SJSA1 (cell line): Measurements from ENCODE around the gene MAFB. TPM values are rescaled to one million over a fixed set of nuclear protein-coding genes. Genes with fewer than 3 reads are reported as not detected.
"Not testable (repeated sequence)": the region's sequence is repeated elsewhere in the genome, so short reads cannot be mapped to it uniquely, and the experiment has no call there.

Source experiments
- DNase-seq, 2 experiments: peaks; one replicate each; pipeline ENCODE4 v3.0.0-alpha.2; 2015 to 2020; ENCODE audit warnings: low spot score in 2 of 2, low read depth in 1 of 2
- H3K27ac ChIP-seq: fragments of 250-450 bp; sonication (Bioruptor Pico); 2 replicates; pipeline ENCODE4 v1.5.1; 2020; ENCODE audit warnings: mild to moderate bottlenecking, moderate library complexity
- H3K27me3 ChIP-seq: fragments of 250-450 bp; sonication (Bioruptor Pico); replicated peaks from 2 replicates; pipeline ENCODE4 v1.5.1; 2020; ENCODE audit warnings: mild to moderate bottlenecking, moderate library complexity
- H3K36me3 ChIP-seq: fragments of 250-450 bp; sonication (Bioruptor Pico); 2 replicates; pipeline ENCODE4 v1.5.1; 2020; ENCODE audit warnings: mild to moderate bottlenecking
- H3K4me1 ChIP-seq: fragments of 250-450 bp; sonication (Bioruptor Pico); replicated peaks from 2 replicates; pipeline ENCODE4 v1.6.1; 2021; ENCODE audit warnings: mild to moderate bottlenecking
- H3K4me3 ChIP-seq: fragments of 250-450 bp; sonication (Bioruptor Pico); 2 replicates; pipeline ENCODE4 v1.5.1; 2020; ENCODE audit warnings: mild to moderate bottlenecking
- H3K9me3 ChIP-seq: fragments of 250-450 bp; sonication (Bioruptor Pico); replicated peaks from 2 replicates; pipeline ENCODE4 v1.5.1; 2020; ENCODE audit warnings: mild to moderate bottlenecking
- total RNA-seq: library from RNA; depleted of rRNA; stranded (reverse); fragments of >200 nt; shearing (Covaris generic); gene quantifications from 2 replicates; pipeline ENCODE4 v1.2.3, GENCODE V29; 2014; rRNA removed

The MAFB gene
- total RNA-seq, result not detected in 2 replicates

DNA sequence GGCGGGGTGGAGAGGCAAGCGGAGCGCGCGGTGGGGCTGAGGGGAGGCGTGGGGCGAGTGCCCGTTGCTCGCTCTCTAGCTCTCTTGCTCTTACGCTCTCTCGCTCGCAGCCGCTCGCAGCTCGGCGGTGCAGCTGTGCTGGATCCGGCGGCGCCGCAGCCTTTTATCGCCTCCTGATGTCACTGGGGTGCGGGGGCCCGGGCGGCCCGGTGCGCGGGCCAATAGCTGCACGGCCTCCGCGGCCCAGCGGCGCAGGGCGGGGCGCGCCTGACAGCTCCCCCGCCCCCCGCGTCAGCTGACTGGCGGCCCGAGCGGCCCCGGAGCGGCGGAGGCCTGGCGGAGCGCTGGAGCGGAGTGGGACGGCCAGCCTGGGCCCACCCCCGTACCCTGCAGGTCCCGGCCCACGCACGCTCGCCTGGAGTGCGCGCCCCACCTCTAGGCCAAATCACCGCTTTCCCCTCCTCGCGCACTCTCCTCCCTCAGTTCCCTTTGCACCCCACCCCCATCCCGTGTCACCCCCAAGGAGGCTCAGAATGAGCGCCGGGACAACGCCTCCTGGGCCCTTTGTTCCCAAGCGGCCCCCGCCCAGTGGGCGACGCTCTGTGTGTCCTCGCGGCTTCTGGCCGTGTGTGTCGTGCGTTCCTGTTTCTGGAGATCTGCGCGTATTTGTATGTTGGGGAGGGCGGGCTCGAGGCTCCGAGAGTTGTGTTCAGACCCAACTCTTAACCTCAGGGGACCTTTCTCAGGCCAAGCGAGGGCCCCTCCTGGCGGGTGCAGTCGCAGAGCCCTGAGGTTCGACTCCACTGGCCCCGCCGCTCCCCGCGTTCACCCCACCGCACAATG lies at the start of gene MAFB:
Gene MAFB (minus strand): TSS at position 137 of the 843 bp plus-strand sequence. CDS start 386 bp downstream, outside the sequence.
- Histone ChIP-seq H3K36me3 (no peaks in the 10 kb centered on the region), H3K27ac (peak within 1 kb of the TSS; percentile 32), H3K9me3 (0 out of 2 replicates have a peak, but pooled peaks cover 5% of the 10 kb centered on the region), H3K4me1 (peaks cover 28% of the 10 kb centered on the region), H3K4me3 (peak within 1 kb of the TSS; percentile 37), H3K27me3 (peaks cover 41% of the 10 kb centered on the region)
- DNase-seq, result peak; percentile 77 to 78

DNA sequence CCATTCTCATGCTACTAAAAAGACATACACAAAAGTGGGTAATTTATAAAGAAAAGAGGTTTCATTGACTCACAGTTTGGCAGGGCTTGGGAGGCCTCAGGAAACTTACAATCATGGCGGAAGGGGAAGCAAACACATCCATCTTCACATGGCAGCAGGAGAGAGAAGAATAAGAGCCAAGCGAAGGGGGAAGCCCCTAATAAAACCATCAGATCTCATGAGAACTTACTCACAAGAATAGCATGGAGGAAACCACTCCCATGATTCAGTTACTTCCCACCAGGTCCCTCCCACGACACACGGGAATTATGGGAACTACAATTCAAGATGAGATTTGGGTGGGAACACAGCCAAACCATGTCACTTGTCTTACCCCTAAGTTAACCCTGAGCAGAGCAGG lies 47.4 kb upstream of the MAFB start:
- H3K9me3 ChIP-seq, DNase-seq, H3K4me1 ChIP-seq, H3K27ac ChIP-seq, H3K4me3 ChIP-seq, H3K36me3 ChIP-seq, H3K27me3 ChIP-seq: not testable (repeated sequence)

GRCh38 chr20:40728996-40729395 lies 40.0 kb upstream of the MAFB start:
- no peaks in the 10 kb centered on the region for H3K4me1 ChIP-seq
- H3K27ac ChIP-seq, result no peak overlapping the region
- H3K36me3 ChIP-seq, result no peaks in the 10 kb centered on the region
- H3K4me3 ChIP-seq, result no peak overlapping the region
- H3K9me3 ChIP-seq, result no peaks in the 10 kb centered on the region
- no peak for DNase-seq
- peaks cover 4% of the 10 kb centered on the region; the same call in 1 of the 2 replicates for H3K27me3 ChIP-seq

GRCh38 chr20:40728470-40728869 lies 39.4 kb upstream of the MAFB start:
- Histone ChIP-seq H3K4me3 (no peak overlapping the region), H3K27me3 (peaks cover 3% of the 10 kb centered on the region; the same call in 1 of the 2 replicates), H3K9me3 (no peaks in the 10 kb centered on the region), H3K36me3 (no peaks in the 10 kb centered on the region), H3K27ac (no peak overlapping the region), H3K4me1 (no peaks in the 10 kb centered on the region)
- no peak for DNase-seq

DNA sequence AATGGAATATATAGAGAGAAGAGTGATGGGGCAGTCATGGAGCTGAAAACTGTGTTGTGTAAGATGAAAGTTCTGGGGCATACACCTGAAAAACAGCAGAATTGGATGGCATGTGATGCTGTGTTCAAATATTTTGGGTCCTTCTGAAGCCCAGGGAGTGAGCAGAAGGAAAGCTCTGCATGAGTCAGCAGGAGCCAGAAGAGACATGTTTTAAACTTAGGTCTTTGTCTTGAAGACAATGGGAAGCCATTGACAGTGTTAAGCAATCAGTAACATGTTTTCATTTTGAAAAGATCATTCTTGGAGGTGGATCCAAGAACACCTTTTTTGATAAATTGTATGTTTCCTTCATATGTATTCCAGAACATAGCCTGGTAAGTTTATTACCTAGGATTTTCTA lies 38.9 kb upstream of the MAFB start:
- Histone ChIP-seq H3K36me3 (no peaks in the 10 kb centered on the region), H3K4me3 (no peak overlapping the region), H3K4me1 (no peaks in the 10 kb centered on the region), H3K9me3 (no peaks in the 10 kb centered on the region), H3K27me3 (no peaks in the 10 kb centered on the region; the same call in 1 of the 2 replicates), H3K27ac (no peak overlapping the region)
- no peak for DNase-seq

GRCh38 chr20:40726776-40727175 lies 37.7 kb upstream of the MAFB start:
- Histone ChIP-seq H3K27me3 (peaks cover 3% of the 10 kb centered on the region; the same call in 1 of the 2 replicates), H3K4me1 (no peaks in the 10 kb centered on the region), H3K4me3 (no peak overlapping the region), H3K9me3 (no peaks in the 10 kb centered on the region), H3K36me3 (no peaks in the 10 kb centered on the region), H3K27ac (no peak overlapping the region)
- no peak for DNase-seq

GRCh38 chr20:40724566-40724965 lies 35.5 kb upstream of the MAFB start:
- Histone ChIP-seq H3K36me3 (no peaks in the 10 kb centered on the region), H3K4me3 (no peak overlapping the region), H3K4me1 (no peaks in the 10 kb centered on the region), H3K27me3 (peaks cover 6% of the 10 kb centered on the region), H3K27ac (no peak overlapping the region), H3K9me3 (no peaks in the 10 kb centered on the region)
- DNase-seq, result no peak

DNA sequence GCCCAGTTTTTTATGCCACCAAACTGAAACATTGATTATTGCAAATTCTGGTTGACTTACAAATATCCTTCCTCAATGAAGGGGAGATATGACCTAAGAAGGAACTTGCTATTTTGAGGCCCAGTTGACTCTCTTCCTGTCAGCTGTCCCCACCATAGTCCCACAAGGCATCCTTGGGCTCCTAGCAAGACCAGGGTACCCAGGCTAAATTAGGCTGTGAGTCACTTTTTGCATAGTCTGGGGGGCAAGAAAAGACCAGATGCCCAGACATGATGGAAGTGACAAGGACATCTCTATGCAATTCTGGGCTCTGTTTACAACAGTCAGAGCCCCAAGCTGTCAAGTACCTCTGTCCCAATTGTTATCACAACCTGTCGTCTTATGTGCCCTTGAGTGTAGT lies 31.8 kb upstream of the MAFB start:
- H3K4me1 ChIP-seq, result no peaks in the 10 kb centered on the region
- H3K27me3 ChIP-seq, result peaks cover 6% of the 10 kb centered on the region
- H3K27ac ChIP-seq, result no peak overlapping the region
- no peak for DNase-seq
- H3K9me3 ChIP-seq, result no peaks in the 10 kb centered on the region
- no peaks in the 10 kb centered on the region for H3K36me3 ChIP-seq
- no peak overlapping the region for H3K4me3 ChIP-seq

DNA sequence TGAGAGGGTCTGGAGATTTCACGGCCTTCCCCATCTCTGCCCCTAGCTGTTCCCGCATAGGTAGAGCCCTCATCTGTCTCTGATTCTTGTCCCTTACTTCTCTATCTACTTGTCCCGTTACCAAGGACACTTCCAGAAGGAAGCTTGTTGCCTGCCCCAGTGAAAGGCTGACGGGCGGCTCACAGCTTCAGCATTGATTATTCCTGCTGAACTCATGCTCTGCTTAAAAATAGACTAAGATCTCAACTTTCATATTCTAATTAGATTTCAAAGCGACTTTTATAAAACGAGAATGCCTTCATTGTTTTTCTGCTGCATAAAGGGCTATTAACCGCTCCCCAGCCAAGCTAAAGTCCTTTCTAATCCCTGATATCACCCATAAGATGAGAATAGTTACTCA lies 31.1 kb upstream of the MAFB start:
- no peak for DNase-seq
- Histone ChIP-seq H3K9me3 (no peaks in the 10 kb centered on the region), H3K27ac (no peak overlapping the region), H3K27me3 (peaks cover 6% of the 10 kb centered on the region), H3K4me3 (no peak overlapping the region), H3K36me3 (no peaks in the 10 kb centered on the region), H3K4me1 (no peaks in the 10 kb centered on the region)

DNA sequence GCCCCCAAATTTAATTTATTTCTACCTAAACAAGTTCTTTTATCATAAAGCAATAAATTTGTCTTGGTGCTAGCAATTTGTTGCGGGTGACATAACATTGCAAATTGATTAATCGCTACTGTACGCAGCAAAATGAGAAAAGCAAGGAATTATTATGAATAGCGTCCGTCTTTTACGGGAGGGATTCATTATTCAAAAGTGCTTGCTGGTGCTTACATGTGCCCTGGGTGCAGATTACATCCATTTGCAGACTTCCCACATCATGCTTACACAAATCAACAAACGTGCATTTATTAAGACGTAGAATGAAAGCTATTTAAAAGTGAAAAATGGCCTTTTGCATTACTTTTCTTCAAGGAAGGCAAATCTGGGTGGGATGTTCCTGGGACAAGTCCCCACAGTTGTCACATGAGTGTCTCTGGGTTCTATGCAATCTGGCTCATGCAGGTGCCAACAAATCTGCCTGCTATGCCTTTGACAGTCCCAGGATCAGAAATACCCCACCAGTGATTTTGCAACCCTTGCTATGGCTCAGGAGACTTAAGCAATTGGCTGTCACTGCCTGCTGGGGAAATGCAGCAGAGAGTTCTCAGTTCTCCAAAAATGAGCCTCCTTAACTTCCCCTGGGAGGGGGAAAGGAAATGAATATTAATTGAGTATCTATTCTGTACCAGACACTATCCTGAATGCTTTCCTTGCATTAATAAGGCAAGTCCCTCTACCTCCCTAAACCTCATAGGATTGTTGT lies 30.1 kb upstream of the MAFB start:
- no peak overlapping the region for H3K27ac ChIP-seq
- H3K36me3 ChIP-seq, result no peaks in the 10 kb centered on the region
- no peaks in the 10 kb centered on the region for H3K4me1 ChIP-seq
- H3K9me3 ChIP-seq, result no peaks in the 10 kb centered on the region
- H3K27me3 ChIP-seq, result peaks cover 6% of the 10 kb centered on the region
- no peak overlapping the region for H3K4me3 ChIP-seq
- DNase-seq, result no peak

GRCh38 chr20:40718214-40718977 lies 29.4 kb upstream of the MAFB start:
- no peak for DNase-seq
- peaks cover 6% of the 10 kb centered on the region for H3K27me3 ChIP-seq
- H3K4me3 ChIP-seq, result no peak overlapping the region
- no peak overlapping the region for H3K27ac ChIP-seq
- H3K9me3 ChIP-seq, result no peaks in the 10 kb centered on the region
- no peaks in the 10 kb centered on the region for H3K36me3 ChIP-seq
- no peaks in the 10 kb centered on the region for H3K4me1 ChIP-seq

- no peak for DNase-seq
- Histone ChIP-seq H3K4me1 (no peaks in the 10 kb centered on the region), H3K9me3 (no peaks in the 10 kb centered on the region), H3K27ac (no peak overlapping the region), H3K27me3 (peaks cover 7% of the 10 kb centered on the region), H3K36me3 (no peaks in the 10 kb centered on the region), H3K4me3 (no peak overlapping the region)
These were observed 28.4 kb upstream of the MAFB start for GRCh38 chr20:40717343-40717865.

DNA sequence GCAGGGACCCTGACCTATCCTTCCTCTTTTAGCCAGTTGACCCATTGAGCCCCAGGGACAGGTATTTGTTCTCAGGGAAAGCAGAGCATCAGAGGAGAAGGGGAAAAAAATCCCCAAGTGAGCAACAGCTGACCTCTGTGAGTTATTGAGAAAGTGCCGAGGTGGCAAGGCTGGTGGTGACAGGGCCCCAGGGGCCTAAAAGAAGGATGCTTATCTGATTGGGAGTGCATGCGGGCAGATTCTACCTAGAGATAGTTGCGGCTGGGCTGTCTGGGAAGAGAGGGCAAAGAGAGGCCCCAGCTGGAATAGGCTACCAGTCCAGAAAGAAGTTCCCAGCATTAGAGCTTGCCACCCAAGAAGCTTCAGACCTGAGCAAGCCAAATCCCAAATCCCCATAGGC lies 26.5 kb upstream of the MAFB start:
- no peaks in the 10 kb centered on the region for H3K4me1 ChIP-seq
- no peak overlapping the region for H3K27ac ChIP-seq
- H3K4me3 ChIP-seq, result no peak overlapping the region
- peaks cover 9% of the 10 kb centered on the region for H3K27me3 ChIP-seq
- no peak for DNase-seq
- H3K9me3 ChIP-seq, result no peaks in the 10 kb centered on the region
- H3K36me3 ChIP-seq, result no peaks in the 10 kb centered on the region
